Mammary microvascular endothelial cell (primary cell): Measurements from ENCODE around the gene NMUR1. TPM values are rescaled to one million over a fixed set of nuclear protein-coding genes. Genes with fewer than 3 reads are reported as not detected.

ENCODE experiments used
- total RNA-seq: library from RNA; depleted of rRNA; stranded (reverse); fragments of >200 nt; gene quantifications from 2 replicates; pipeline ENCODE4 v1.2.3, GENCODE V29; 2015

NMUR1 gene
- total RNA-seq, result not detected in 2 replicates

GRCh38 chr2:231530099-231531011 is at the start of gene NMUR1:
Gene NMUR1, minus strand, starts transcription at chr2:231530445. Its CDS starts 84 bp downstream, at chr2:231530361.

Other genes with a start within 250 kb of the NMUR1 start
- gene B3GNT7, start 134.7 kb downstream of the NMUR1 start, total RNA-seq, result 1.1 and 1.3 TPM in 2 replicates
- gene NCL, start 66.0 kb downstream of the NMUR1 start, total RNA-seq, result 131 and 178 TPM in 2 replicates
- gene TEX44, start 62.4 kb upstream of the NMUR1 start, total RNA-seq, result not detected in 2 replicates
- 1,243 and 1,357 TPM in 2 replicates for gene PTMA, start 178.1 kb upstream of the NMUR1 start, total RNA-seq